HG03108 (cell line): ENCODE data around the gene ZDHHC15.
"Not testable (repeated sequence)": the region's sequence is repeated elsewhere in the genome, so short reads cannot be mapped to it uniquely, and the experiment has no call there.

ENCODE experiments used
- ATAC-seq: cut with Tn5 transposase; IDR thresholded peaks from one replicate; pipeline ENCODE4 v1.9.1; 2021; ENCODE audit warnings: moderate library complexity; ENCODE audit not compliant: unreplicated experiment

Gene ZDHHC15

DNA sequence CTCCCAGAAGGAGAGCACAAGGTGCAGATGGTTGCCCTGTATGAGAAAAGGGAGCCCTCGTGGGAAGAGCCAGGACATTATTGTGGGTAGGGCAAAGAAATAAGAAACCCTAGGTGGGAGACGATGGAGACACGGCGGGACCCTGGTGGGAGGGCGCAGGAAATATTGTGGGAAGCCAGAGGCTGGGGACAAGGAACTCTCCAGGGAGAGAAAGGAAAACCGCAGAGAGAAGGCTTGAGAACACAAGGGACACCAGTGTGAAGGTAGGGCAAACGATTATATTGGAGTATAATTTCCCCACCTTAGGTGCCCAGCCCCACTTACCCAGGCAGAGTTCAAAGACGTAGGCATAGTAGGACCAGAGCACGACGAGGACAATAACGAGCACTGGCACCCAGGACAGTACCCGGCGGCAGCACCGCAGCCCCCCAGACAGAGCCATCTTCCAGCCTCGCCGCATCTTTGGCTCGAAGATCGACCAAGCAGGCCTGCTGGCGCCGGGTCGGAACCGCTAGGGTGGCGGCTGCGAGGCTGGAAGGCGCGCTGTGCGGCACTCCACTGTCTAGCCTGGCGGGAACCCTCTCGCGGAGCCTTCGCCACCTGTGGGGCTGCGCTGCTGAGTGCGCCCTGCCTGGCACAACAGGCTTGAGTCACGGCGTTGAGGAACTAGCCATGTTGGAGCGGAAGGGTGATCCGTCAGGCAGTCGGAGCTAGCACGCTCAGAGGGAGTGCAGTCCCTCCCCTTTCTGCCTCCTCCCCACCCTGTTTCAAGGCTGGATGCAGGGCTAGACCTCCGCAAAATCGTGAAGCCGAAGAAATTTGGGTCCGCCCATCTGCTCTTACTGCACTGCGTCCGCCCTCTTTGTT lies at the start of gene ZDHHC15:
Gene ZDHHC15 (minus strand): TSS at position 473 of the 867 bp plus-strand sequence. CDS start 13 bp downstream, at position 460.
- ATAC-seq, result no peak

- not testable (repeated sequence) for ATAC-seq
These were observed 37.7 kb upstream of the ZDHHC15 start for GRCh38 chrX:75560544-75560943.

DNA sequence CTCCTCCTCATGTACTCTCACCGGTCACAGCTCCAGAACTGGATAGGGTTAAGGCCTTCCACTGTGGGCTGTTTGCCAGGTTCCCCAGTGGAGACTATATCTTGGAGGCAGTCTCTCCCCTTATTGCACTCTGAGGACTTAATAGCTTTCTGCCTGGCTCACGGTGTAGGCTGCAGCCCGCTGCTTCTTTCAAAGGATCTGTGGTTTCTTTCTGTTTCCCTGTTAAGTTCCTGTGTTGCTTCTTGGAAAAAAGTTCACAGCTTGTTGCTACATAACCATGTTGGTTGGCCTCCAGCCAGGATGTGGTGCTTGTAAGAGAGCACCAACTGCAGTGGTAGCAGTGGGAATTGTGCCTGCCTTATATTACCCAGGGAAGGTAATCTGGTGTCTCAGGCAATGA lies 24.9 kb upstream of the ZDHHC15 start:
- no peak for ATAC-seq

DNA sequence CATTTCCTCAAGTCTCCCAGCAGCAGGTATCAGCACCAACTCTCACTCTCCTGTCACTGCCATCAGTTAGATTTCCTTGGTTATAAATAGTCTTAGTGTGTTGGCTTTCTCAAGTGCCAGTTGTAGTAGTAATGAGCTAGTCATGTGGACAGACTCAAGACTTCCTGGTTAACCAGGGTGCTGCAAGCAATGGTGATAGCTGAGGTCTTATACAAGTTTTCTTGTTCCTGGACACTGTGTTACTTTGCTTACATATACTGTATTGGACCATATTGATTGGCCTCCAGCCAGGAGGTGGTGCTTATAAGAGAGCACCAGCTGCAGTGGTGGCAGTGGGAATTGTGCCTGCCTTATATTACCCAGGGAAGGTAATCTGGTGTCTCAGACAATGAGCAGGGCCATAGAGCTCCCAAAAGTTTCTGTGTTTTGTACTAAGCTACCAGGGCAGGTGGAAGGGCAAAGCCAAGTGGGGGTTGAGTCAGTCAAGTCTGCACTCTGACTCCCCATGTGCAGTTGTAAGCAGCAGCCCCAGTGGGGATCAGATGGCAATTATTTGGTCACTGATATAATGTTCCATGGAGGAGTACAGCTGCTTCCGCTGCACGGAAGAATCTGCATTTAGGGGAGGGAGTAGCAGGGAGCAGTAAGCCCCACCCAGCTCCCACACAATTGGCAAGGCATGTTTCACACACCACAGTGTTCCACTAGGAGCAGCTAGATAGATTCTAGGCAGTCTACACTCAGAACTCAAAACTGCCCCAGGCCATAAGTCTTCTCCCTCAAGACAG lies 24.1 kb upstream of the ZDHHC15 start:
- ATAC-seq, result no peak

DNA sequence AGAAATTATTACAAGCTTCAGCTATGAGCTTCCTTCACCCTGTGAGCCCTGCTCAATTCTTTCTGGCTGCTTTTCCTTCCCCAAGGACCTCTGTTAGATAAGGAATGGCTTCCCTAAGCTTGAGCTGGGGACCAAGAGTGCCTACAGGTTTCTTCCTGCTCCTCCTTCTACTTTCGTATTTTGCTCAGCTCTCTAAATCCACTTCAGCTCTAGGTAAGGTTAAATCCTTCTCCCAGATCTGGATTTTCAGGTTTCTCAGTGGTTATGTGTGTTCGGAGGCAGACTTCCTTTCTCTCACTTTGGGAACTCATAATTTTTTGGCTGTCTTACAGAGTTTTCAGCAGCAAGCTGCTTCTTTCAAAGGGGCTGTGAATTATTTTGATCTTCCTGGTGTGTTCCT lies 21.9 kb upstream of the ZDHHC15 start:
- no peak for ATAC-seq

- no peak for ATAC-seq
These were observed 38.9 kb downstream of the ZDHHC15 start for GRCh38 chrX:75483933-75484332.

GRCh38 chrX:75461780-75462179 lies 61.1 kb downstream of the ZDHHC15 start:
- ATAC-seq, result not testable (repeated sequence)

DNA sequence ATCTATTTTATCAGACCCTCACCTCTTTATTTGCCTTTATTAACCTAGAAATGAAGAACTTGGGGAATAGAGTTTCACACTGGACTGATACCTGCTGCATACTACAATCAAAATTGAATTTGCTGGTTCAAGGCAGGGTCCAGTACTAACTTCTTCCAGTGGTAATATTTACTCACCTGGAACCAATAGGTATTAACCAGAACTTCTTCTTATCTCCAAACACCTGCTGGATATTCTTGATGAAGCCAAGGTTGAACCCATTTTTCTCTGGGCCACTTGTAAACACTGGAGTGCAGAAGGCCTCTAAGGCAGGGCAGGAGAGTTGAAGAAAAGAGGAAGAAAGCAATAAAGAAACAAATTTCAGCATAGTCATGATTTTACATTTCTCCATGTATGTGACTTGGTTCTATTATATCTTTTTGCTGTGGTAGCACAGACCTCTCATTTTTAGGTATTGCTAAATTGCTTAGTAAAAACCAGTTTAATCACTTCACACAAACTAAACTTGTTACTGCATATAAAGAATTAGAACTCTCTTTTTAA lies 101.1 kb downstream of the ZDHHC15 start:
- ATAC-seq, result no peak

- not testable (repeated sequence) for ATAC-seq
These were observed 115.7 kb downstream of the ZDHHC15 start for GRCh38 chrX:75407153-75407552.

- no peak for ATAC-seq
These were observed 132.4 kb downstream of the ZDHHC15 start for GRCh38 chrX:75390470-75390869.

GRCh38 chrX:75369721-75370120 lies 153.1 kb downstream of the ZDHHC15 start:
- no peak for ATAC-seq

DNA sequence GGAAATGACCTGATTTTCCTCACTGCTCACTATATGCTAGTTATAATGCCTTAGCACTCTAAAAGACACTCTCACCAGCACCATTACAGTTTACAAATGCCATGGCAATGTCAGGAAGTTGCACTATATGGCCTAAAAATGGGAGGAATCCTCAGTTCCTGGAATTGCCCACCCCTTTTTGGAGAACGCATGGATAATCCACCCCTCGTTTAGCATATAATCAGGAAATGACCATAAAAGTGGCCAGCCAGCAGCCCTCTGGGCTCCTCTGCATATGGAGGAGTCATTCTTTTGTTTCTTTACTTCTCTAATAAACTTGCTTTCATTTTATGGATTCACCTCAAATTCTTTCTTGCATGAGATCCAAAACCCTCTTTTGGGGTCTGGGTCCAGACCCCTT lies 156.0 kb downstream of the ZDHHC15 start:
- ATAC-seq, result no peak

DNA sequence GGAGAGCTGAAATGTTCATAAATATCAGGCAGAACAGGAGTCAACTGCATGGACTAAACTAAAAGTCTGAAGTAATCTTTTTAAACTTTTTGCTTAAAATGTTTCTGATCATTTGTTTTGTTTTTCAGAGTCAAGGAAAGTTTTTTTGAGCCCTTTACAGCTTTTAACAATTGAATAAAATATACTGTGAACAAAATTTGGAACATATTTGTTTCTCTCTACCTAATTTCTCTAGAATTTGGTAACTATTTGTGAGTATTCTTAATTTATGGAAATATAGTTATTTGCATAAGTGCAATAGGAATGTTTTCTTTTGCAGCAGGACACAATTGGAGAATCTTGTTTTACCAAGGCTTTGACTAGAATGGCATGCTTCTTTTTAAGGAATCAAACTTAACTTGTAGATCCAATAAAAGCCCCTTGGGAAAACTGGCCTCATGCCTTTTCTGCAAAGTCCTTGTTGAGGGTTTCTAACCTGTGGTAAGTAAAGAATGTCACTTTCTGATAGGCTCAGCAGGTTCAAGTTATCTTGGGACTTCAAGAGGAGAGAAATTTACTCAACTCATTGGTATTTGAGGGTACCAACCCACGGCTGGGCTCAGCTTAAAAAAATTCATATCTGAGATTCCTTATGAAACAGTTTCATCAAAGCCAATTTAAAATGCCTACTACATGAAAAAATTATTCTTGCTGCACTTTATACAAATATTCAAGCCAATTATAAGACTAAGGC lies 157.4 kb downstream of the ZDHHC15 start:
- no peak for ATAC-seq

GRCh38 chrX:75361788-75362187 lies 161.0 kb downstream of the ZDHHC15 start:
- no peak for ATAC-seq

DNA sequence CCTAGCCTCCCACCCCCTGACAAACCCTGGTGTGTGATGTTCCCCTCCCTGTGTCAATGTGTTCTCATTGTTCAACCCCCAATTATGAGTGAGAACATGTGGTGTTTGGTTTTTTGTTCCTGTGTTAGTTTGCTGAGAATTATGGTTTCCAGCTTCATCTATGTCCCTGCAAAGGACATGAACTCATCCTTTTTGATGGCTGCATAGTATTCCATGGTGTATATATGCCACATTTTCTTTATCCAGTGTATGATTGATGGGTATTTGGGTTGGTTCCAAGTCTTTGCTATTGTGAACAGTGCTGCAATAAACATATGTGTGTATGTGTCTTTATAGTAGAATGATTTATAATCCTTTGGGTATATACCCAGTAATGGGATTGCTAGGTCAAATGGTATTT lies 174.2 kb downstream of the ZDHHC15 start:
- not testable (repeated sequence) for ATAC-seq

- no peak for ATAC-seq
These were observed 185.3 kb downstream of the ZDHHC15 start for GRCh38 chrX:75337525-75337924.

GRCh38 chrX:75335127-75335458 lies 187.7 kb downstream of the ZDHHC15 start:
- no peak for ATAC-seq

DNA sequence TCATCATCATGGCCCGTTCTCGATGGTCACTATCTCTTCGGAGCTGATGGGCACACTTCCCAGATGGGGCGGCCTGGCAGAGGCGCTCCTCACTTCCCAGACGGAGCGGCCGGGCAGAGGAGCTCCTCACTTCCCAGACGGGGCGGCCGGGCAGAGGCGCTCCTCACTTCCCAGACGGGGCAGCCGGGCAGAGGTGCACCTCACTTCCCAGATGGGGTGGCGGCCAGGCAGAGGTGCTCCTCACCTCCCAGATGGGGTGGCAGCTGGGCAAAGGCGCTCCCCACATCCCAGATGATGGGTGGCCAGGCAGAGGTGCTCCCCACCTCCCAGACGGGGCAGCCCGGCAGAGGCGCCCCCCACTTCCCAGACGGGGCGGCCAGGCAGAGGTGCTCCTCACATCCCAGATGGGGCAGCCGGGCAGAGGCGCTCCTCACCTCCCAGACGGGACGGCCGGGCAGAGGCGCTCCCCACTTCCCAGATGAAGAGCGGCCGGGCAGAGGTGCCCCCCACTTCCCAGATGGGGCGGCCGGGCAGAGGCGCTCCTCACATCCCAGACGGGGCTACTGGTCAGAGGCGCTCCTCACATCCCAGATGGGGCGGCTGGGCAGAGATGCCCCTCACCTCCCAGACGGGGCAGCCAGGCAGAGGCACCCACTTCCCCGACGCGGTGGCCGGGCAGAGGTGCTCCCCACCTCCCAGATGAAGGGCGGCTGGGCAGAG lies 188.3 kb downstream of the ZDHHC15 start:
- ATAC-seq, result not testable (repeated sequence)

GRCh38 chrX:75327607-75328006 lies 195.2 kb downstream of the ZDHHC15 start:
- no peak for ATAC-seq
